Measurements from ENCODE around the gene C17orf75.
"Not testable (repeated sequence)": the region's sequence is repeated elsewhere in the genome, so short reads cannot be mapped to it uniquely, and the experiment has no call there.

The C17orf75 gene, protein sequence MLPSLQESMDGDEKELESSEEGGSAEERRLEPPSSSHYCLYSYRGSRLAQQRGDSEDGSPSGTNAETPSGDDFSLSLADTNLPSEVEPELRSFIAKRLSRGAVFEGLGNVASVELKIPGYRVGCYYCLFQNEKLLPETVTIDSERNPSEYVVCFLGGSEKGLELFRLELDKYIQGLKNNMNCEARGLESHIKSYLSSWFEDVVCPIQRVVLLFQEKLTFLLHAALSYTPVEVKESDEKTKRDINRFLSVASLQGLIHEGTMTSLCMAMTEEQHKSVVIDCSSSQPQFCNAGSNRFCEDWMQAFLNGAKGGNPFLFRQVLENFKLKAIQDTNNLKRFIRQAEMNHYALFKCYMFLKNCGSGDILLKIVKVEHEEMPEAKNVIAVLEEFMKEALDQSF

DNA sequence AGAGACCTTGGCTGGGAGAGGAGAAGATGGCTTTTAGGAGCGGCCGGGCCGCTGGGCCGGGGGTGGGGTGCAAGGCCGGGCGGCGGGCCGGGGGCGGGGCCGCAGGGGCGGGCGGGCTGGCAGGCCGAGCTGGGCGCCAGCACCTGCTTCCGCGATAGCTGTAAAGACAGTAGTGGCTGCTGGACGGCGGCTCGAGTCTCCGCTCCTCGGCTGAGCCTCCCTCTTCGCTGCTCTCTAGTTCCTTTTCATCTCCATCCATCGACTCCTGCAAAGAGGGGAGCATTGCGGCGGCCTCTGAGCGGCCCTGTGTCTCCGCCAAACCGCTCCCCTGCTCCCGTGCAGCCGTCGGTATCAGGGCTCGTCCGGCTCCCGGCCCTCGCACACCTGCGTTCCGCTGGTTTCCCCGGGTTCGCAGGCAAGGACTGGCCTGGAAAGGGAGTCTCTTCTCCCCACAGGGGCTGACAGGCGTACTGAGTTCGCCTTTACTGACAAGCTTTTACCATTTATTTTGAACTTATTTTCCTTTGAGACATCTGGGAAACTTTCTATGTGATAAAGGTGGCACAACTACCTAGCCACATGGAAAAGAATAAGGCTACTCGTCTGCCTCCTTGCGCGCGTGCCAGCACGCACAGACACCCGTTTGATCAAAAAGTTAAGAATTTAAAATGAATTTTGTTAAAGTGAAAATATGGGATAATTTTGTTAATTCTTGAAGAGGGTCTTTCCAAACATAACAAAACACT, at the start of gene C17orf75:
C17orf75 (minus strand) TSS at position 317 of the 746 bp plus-strand sequence; CDS start at position 283, 34 bp downstream.
- DNase-seq: peak; percentile 75

DNA sequence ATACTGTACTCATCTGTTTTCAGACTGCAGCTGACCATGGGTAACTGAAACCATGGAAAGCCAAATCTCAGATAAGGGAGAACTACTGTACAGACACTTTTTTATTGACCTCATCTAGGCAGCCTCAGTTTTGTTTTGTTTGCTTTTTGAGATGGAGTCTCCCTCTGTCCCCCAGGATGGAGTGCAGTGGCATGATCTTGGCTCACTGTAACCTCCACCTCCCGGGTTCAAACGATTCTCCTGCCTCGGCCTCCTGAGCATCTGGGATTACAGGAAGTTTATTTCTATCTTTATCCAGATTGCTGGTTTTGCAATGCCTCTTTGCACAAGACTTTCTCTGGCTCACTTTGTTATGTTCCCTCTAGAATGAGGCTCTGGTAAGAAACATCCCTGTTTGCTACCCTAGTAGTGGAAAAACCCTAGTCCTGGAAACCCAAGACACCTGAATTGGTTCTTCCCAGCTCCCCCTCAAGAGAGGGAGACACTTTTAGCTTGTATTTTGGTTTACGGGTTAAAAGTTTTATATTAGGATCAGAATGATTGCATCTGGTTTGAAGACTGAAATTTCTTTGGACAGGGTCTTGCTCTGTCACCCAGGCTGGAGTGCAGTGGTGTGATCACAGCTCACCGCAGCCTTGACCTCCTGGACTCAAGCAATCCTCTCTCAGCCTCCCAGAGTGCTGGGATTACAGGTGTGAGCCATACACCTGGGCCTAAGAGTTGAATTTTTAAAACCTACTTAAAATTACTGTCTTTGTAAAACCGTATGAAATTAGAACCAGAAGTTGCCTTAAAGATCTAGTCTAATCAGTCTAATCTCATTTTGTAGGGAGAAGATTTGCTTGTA, 46.9 kb upstream of the C17orf75 start:
- no peak for DNase-seq

DNA sequence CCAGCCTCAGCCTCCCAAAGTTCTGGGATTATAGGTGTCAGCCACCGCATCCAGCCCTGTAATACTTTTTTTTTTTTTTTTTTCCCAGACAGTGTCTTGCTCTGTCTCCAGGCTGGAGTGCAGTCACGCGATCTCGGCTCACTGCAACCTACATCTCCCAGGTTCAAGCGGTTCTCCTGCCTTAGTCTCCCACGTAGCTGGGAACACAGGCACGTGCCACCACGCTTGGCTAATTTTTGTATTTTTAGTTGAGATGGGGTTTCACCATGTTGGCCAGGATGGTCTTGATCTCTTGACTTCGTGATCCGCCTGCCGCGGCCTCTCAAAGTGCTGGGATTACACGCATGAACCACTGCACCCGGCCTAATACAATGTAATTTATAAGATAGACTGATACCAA, 46.2 kb upstream of the C17orf75 start:
- DNase-seq: not testable (repeated sequence)

DNA sequence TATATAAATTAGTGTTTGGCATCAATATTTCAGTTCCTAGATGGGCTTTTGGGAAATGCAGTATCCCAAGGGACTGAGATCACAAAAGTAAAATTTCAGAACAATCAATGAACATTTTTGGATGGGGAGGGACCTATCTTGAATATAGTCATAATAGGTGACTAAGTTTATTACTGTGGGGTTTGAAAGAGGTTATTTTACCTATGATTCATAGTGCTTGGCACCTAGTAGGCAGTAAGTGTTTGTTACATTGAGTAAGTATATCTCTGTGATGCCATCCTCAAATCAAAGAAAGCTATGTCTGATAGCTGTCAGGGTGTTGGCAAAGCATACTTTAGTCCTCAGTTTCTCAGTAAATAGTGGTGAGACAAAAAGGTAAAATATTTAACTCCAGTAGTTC, 44.9 kb upstream of the C17orf75 start:
- DNase-seq: no peak

DNA sequence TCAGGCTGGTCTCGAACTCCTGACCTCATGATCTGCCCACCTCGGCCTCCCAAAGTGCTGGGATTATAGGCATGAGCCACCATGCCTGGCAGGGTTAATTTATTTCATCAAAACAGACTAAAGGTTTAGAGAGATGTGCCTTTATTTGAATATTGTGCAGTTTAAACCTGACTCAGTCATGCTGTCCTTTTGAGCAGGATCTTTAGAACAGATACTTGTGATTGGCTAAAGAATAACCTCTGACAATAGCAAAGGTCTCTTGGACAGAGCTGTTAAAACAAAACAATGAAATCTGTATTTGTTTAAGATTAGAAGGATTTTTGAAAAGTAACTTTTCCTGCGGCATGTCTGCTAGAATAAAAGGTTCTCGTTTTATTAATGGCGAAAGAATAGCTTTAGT, 44.0 kb upstream of the C17orf75 start:
- DNase-seq: no peak

DNA sequence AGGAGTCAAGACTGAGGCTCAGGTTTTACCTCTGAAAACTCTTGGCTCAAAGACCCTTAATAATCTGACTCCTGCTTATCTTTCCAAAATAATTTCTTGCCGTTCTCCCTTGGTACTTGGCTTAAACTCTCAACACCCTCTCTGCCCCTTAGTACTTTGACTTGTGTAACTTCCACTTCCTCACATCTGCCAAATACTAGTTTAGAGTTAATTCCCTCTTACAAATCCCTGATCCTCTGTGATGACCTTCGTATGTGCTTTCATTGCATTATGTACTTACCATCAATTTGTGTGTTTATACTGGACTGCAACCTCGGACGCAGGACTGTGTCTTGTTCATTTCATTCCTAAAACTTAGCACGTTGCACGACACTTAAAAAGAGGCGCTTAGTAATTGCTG, 43.1 kb upstream of the C17orf75 start:
- no peak for DNase-seq

DNA sequence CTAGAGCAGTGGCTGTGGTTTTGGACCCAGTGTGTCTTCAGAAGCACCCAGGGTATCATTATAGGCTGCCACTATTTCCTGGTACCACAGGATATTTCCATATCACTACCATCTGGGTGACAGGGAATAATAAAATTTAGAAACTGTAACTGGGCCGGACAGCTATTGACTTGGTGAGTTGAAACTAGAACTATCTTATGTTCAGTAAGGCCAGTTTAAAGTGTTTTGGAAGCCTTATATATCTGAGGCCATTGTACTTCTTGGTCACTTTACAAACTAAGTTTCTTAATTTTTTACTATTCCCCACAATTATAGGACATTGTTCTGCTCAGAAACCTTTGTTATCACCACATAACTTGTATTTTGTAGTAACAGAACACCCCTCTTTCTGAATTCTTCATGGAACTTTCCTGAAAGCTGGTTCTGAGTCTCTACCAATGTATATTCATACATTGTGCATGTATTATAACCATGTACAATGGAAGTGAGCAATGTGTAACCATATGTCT, 42.0 kb upstream of the C17orf75 start:
- no peak for DNase-seq

DNA sequence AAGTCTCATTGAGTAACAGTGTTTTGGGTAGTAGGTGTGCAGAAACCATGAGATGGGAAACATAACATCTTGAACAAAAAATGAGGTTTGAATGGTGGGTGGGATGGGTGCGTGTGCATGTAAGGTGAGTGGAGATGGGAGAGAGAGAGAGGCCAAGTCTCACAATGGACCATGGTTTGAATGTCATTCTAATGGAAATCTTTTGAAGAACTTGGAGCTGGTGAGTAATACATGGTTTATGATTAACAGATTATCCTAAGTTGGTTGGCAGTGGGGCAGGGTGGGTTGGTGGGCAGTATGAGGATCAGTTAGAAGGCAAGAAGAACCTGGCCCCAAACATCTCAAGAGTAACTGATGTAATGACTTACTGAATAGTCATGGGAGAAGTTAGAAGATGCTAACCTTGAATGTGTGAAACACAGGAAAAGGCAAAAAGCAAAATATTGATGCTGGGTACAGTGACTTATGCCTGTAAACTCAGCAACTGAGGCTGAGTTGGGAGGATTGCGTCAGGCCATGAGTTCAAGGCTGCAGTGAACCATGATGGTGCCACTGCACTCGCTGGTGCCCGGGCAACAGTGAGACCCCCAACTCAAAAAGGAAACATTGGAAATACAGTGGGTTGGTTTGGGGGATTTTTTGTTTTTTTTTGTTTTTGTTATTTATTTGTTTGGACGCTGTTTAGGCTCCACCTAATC, 40.7 kb upstream of the C17orf75 start:
- no peak for DNase-seq

DNA sequence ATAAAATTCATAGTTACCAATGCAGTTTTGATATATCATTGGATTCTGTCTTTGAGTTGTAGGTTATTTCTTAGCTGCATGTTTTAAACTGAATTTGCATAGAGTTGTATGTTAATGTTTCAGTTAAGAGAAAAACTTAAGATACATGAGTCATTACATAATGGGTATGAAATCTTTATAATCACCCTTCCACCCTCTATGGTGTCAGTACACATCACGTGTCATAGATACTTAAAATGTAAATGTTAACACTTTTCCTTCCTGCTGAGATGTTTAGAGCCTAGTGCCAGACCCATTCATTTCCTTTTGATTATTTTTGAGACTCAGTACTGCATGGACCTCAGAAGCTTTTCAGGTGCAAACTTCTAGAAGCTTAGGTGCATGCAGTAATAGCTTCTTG, 28.5 kb upstream of the C17orf75 start:
- DNase-seq: no peak

DNA sequence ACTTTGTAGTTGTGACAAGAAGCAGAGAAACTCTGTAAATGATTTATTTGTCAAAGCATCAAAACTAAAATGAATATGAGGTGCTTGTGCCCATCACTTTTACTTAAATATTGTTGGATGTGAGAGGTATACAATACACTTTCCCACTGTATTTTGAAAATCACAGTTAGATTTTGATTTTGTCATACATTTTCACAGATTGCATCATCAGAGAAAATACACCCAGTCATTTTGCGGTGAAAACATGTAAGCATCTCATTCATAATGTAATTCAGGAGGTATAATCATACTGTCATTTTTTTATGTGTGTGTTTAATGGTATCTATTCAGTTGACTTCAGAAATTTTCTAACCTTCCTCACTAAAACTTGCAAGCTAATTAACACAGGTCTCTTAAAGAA, 19.3 kb upstream of the C17orf75 start:
- DNase-seq: no peak

DNA sequence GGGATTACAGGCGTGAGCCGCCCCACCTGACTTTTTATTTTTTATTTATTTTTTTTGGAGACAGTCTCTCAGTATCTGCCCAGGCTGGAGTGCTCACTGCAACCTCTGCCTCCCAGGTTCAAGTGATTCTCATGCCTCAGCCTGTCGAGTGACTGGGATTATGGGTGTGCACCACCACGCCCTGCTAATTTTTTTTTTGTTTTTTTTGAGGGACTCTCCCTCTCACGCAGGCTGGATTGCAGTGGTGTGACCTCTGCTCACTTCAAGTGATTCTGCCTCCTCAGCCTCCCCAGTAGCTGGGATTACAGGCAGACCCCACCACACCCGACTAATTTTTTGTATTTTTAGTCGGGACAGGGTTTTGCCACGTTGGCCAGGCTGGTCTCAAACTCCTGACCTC, 15.6 kb upstream of the C17orf75 start:
- no peak for DNase-seq

DNA sequence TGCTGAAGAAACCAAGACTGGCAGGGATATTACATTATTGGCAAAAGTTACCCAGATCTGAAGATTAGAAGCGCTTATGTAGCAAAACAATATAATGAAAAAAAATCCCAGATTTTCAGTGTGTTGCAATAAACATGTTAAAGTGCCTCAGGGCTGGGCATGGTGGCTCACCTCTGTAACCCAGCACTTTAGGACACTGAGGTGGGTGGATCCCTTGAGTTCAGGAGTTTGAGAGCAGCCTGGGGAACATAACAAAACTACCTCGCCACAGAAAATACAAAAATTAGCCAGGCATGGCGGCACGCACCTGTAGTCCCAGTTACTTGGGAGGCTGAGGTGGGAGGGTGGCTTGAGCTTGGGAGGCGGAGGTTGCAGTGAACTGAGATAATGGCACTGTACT, 14.8 kb upstream of the C17orf75 start:
- no peak for DNase-seq

DNA sequence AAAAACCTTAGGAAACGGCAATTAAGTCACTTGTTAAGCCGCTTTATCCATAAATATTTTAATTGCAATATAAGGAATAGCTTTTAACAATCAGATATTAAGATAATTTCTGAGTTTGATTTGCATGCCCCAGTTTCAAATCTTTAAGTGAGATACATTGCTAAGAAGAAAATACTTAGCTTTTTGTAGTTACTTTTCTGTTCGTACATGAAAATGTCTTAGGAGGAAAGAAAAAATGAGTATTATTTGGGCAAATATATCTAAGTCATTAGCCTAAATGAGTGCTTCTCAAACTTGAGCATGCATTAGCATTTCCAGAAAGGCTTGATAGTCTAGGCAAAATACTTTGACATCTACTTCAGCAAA, 14.4 kb upstream of the C17orf75 start:
- no peak for DNase-seq

DNA sequence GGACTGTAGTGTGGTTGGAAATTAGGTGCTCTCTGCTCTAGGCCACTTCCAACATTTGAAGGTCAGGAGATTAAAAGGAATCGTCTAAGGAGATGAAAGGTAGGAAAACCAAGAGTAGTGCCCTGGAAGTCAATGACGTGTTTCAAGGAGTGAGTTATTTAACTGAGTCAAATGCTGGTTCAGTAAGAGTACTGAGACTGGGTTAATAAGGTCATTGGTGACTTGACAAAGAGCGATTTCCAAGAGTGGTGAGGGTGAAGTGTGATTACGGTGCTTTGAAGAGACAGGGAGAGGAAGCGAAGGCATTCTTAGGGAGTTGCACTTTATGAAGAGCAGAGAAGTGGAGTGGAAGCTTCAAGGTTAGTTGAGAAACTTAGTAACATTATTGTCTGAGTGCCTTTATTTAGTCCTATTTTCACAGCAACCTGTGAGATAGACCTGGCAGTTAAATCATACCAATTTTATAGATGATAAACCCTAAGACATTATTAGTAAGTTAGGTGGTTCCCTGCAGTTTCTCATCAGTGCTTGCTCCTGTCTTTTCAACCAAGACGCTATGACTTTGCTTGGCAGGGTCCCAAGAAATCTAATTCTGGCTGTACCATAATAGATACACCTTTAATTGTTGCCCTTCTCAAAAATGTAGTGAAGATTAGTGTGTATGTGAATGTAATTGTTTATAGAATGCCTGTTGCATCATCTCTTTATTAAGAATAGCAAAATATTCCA, 13.8 kb upstream of the C17orf75 start:
- DNase-seq: no peak

DNA sequence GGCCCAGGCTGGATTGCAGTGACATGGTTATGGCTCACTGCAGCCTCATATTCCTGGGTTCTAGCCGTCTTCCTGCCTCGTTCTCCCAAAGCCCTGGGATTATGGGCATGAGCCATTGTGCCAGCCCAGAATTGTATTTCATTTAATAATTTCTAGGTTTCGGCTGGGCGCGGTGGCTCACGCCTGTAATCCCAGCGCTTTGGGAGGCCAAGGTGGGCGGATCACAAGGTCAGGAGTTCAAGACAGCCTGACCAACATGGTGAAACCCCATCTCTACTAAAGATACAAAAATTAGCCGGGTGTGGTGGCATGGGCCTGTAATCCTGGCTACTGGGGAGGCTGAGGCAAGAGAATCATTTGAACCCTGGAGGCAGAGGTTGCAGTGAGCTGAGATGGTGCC, 10.8 kb upstream of the C17orf75 start:
- DNase-seq: not testable (repeated sequence)

DNA sequence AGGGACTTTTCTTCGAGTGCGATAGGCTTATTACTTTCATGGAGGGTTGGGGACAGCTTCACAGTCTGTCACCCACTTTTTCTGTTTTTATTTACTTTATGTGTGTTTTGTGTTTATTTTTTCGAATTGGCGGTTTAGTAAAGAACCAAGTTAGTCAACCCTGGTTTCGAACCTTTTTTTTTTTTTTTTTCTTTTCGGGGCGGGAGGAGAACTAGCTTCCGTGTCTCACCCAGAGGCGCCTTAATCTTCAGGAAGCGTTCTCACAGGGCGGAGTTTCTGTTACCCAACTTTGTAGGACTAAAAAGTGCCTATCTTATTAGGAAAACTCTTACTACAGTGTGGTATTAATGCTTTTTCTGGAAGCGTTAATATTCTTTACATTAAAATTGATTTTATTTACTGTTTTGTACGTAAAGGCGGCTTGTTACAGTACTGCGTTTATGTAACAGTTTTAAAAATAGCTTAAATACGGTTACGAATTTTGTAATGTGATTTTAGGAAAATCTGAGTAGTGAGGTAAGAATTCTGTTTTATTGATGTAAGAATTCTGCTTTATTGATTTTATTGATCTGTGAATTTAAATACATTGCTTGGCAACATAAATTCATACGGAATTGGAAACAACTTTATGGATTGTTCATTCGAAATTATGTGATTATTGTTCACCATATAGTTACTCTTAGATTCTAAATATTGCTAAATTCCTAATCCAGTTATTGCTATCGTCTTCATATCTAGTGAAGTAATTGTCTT, 8.9 kb upstream of the C17orf75 start:
- peak; percentile 68 for DNase-seq

DNA sequence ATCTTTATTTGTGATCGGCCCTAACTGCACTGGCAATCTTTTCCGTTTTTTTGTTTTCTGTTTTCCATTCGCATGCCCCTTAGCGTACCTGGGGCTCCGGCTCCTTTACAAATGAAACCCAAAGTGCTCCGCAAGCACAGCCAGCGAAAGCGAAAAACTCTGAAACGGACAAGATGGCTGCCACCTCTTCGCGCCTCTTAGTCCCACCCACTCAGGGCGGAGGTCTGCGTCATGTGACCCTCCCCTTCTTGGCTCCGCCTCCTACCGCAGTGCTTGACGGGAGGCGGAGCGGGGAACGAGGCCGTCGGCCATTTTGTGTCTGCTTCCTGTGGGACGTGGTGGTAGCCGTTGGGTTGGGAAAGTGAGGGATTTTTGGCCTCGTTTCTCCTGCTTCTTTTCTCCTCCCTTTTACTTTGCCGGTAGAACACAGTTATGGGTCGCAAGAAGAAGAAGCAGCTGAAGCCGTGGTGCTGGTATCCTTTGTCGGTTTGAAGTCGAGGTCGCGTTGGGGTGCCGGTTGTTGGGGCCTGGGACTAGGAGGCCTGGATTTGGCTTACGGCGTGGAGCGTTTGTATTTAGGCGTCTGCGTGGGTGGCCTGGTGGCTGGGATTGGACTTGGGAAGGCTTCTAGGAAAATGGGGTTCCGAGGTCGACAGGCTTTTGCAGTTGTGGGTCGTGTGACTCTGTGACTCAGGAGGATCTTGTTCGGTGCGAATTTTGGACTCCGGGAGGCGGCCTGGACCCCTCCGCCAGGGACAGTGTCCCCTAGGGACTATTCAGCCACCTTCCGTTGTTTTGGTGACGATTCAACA, 8.1 kb upstream of the C17orf75 start, which contains the start of gene ZNF207:
ZNF207 (plus strand) TSS at position 304 of the 812 bp plus-strand sequence; CDS start at position 433, 129 bp downstream.
- DNase-seq: peak; percentile 97

DNA sequence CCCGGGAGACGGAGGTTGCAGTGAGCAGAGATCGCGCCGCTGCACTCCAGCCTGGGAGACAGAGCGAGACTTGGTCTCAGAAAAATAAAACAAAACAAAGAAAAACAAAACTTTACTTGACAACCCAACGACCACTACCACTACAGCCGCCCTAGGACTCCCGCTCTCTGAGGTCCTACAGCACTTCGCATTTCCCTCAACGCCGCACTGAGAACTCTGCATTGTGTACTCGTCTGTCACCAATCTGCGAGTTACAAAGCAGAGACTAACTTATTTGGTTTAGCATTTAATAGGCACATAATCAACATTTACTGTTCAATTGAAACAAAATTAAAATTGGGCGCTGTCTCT, 7.5 kb upstream of the C17orf75 start:
- DNase-seq: no peak

DNA sequence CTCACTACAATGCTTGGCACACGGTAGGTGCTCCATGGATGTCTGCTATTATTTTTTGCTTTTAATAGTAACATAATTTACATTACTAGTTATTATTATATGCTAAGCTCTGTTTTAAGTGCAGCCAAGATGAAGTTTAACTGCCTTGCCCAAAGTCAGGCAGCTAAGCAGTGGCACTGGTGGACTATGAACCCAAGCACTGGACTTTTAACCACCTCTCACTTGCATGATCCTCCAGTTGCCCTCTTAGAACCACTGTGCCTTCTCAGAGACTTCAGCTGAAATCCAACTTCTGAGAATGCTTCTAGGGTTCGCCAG, 6.5 kb upstream of the C17orf75 start:
- DNase-seq: no peak

DNA sequence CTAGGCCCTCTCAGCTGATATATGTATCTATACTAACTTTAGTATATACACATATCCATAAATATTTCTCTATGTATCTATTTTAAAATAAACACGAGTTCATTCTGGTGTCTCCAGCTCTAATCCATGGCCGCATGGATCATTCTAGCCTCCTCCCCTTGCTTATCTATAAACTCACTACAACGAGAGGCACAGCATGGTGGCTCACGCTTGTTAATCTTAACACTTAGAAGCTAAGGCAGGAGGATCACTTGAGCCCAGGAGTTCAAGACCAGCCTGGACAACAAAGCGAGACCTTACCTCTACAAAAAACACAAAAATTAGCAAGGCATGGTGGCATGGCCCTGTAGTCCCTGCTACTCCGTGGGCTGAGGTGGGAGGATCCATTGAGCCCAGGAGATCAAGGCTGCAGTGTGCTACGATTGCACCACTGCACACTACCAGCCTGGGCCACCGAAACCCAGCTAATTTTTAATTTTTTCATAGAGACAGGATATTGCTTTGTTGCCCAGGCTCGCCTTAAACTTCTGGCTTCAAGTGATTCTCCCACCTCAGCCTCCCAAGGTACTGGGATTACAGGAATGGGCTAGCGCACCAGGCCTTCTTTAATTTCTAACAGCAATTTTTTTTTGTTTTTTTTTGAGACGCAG, 4.1 kb upstream of the C17orf75 start:
- DNase-seq: no peak

Measured in HCEC 1CT (cell line).